ENCODE results near the gene ANKFN1.

DNA sequence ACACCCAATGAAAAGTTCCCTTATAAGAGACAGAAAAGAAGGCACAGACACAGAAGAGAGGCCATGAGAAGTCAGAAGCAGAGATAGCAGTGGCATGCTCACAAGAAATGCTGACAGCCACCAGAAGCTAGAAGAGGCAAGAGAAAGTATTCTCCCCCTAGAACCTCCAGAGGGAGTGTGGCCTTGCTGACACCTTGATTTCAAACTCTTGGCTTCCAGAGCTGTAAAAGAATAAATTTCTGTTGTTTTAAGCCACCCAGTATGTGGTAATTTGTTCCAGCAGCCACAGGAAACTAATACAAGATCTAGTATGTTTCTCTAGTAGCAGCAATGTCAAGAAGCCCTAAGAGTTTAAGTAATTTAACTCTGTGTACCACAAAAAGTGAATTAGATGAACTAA lies 353.1 kb downstream of the ANKFN1 start:
- TF ChIP-seq GATA3 (IDR thresholded peaks at IDR 0.05; ENCODE audit: low read depth, low read length): no peak
- TF ChIP-seq GATA2 (IDR thresholded peaks at IDR 0.05; ENCODE audit: low read depth, low read length): no peak

All from SH-SY5Y (cell line).